HG02763 (cell line): ENCODE measurements around the gene FCRL2.
"Not testable (repeated sequence)": the region's sequence is repeated elsewhere in the genome, so short reads cannot be mapped to it uniquely, and the experiment has no call there.

Experiments used
- ATAC-seq: cut with Tn5 transposase; IDR thresholded peaks from one replicate; pipeline ENCODE4 v1.9.1; 2021; ENCODE audit warnings: mild to moderate bottlenecking, moderate library complexity; ENCODE audit not compliant: unreplicated experiment

FCRL2 gene

GRCh38 chr1:157758018-157758417 is 18.9 kb downstream of the FCRL2 start:
- no peak for ATAC-seq

- no peak for ATAC-seq
These were observed 23.3 kb downstream of the FCRL2 start for GRCh38 chr1:157753611-157754010.

DNA sequence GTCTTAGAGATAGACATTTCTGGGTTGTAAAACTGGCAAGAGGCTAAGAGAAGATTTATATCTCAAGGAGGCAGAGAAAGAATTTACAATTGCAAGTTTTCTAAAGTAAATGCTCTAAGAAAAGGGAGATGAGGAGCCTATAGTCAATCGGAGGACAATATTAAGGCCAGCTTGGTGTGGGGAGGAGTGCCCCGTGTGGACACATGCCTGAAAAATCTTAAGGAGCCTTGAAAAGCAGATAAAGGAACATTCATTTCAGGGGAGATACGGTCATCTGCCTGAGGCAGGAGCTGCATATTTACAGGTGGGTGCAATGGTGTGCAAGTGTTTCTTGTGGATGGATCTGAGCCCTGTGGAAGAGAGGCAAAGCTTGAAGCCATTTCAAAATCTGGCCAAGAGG is 25.6 kb downstream of the FCRL2 start:
- no peak for ATAC-seq

- ATAC-seq: no peak
These were observed 28.6 kb downstream of the FCRL2 start for GRCh38 chr1:157748262-157748817.

DNA sequence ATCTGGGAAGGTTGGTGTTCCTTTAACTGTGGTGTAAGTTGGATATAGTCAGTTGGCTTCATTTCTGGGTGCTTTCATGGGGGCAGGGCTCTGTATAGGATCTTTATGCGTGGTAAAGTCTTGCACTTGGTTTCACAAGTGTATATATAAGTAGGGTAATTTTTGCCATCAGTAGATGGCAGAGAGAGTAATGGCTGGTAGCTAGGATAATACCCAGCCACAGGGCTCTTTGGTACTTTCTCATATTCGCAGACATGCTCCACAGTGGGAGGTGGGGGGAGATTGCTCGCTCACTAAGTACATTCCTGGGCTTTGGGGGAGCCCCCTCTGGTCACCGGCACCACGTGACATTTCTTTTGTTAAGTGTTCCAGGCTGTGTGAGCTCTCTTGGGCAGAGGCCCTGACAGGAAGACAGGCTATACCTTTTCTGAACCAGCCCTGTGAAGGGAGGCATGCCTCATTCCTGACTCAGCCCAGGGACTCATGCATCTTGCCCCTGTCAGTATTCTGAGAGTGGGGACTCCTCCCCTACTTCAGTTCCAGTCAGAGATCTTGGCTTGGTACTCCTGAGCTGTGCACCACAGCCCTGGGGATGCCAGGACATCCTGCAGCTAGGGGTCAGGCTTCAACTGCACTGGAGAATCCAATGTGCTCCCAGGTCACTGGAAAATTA is 37.6 kb downstream of the FCRL2 start:
- no peak for ATAC-seq

- ATAC-seq: not testable (repeated sequence)
These were observed 40.9 kb downstream of the FCRL2 start for GRCh38 chr1:157735991-157736390.

- no peak for ATAC-seq
These were observed 42.6 kb downstream of the FCRL2 start for GRCh38 chr1:157734321-157734720.

GRCh38 chr1:157732755-157733154 is 44.2 kb downstream of the FCRL2 start:
- no peak for ATAC-seq

DNA sequence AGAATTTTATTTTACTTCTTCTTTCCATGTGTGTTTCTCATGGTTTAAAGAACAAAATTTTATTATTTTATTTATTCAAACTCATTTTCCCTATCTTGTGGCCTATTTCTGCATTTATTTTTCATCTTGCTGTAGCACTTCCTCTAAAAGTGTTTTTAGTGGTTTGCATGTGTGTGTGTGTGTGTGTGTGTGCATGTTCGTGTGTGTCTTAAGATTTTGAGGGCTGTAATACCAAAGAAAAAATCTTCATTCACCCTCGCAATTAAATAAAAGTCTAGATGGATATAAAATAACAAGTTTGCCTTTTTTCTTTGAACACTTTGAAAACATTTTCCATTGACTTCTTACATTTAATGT is 51.7 kb downstream of the FCRL2 start:
- ATAC-seq: no peak

DNA sequence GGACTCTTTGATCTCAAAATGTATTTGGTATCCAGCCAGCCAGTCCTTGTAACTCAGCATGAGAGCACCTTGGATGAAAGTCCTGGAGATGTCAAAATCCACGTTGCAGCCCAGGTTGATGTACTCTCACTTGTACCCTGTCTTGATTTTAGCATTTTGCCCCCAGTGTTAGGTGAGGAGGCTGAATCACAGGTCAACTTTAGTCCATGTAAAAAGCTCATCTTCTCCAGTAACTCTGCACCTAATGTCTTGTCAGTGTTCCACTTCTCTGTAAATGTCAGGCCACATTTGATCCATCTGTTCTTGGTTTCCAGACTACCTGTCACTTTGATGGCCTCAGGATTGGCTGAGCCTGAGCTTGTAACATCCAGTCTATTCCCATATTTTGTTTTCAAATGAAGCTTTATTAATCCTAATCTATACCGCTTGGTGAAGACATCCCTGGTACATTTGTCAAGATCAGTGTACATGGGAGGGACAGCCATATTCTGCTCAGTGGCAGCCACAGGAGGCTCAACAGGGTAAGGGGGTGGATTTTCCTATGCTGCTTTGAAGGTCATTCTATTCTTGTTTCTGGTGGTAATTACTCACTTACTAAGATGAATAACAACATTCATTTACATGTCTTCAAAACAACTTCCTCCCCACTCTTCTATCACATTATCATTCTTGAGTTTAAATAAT is 52.3 kb downstream of the FCRL2 start:
- no peak for ATAC-seq

DNA sequence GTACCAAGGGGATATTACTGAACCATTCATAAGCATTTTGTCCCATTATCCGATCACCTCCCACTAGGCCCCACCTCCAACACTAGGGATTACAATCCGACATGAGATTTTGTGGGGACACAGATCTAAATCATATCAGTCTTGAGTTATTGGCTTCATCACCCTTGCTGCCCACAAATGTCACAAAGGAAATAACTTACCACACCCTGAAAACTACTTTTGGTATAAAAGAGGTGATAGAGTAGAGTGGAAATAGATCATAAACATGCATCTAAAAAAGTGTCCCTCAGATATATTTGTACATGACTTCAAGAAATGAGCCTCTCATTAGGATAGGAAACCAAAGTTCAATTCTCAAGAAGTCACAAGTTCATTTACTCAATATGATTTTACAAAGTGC is 53.8 kb downstream of the FCRL2 start:
- no peak for ATAC-seq

DNA sequence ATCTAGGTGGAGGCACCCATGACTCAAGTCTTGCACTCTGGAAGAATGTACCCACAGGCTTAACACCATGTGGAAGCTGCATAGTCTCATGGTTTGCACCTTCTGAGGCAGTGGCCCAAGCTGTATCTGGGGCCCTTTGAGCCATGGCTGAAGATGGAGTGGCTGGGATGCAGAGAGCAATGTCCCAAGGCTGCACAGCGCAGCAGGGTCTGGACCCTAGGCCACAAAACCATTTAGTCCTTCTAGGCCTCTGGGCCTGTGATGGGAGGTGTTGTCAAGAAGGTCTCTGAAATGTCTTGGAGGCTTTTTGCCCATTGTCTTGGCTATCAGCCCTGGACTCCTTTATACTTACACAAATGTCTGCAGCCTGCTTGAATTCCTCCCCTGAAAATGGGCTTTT is 54.9 kb downstream of the FCRL2 start:
- no peak for ATAC-seq

- ATAC-seq: no peak
These were observed 61.2 kb downstream of the FCRL2 start for GRCh38 chr1:157715736-157716135.

DNA sequence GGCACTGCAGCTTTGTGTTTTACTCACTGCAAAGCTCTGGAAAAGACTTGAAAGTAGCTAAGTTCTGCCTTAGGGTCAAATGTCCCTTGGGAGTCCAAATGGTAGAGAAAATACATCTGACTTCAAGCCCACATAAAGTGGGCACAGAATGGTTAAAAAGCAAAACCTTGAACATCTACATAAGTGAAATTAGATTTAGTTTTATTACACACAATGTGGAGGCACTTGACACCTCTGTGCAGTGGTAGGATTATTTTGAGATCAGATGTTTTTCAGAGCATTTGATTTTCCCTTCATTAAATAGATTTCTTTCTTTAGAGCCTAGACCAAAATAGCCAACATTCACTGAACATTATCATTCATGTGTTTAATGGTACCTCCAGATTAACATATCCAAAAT is 65.1 kb downstream of the FCRL2 start:
- no peak for ATAC-seq

GRCh38 chr1:157704878-157705277 is 72.1 kb downstream of the FCRL2 start:
- ATAC-seq: no peak

DNA sequence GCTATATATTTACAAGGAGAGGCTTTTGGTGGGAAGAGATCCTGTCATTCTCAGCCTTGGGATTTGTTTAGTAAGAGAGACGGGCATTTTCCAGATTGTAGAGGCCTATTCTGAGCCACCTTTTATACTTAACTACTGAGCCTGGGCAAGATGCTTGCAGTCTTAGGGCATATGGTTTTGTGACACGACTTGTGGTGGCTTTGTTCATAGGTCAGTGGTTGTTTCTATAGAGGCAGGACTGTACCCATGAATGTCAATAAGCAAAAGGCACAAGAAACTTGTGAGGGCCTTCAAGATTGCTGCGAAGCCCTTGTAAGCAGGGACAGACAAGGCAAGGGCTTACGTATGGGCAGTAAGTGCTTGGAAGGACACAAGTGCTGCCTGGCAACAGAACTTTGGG is 73.0 kb downstream of the FCRL2 start:
- ATAC-seq: no peak

- ATAC-seq: no peak
These were observed 74.6 kb downstream of the FCRL2 start for GRCh38 chr1:157702308-157702825.

DNA sequence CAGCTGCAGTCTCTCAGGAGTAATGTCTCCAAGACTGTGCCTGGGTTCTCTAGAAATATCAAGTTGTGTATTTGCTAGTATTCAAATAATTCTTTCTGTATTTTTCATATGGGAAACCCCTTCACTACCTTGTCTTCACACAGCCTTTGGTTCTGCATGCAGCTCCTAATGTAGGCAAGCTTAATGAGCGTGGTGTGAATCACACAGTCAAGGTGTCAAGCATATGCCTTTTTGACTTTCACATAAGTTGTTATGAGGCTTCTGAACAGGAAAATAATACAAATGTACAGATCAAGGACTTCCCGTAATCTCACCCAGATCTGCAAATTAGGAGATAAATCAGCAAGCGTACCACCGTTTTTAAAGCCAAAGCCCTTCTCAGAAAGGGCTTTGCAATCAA is 76.2 kb downstream of the FCRL2 start, which contains the start of gene FCRL3:
Gene FCRL3, minus strand, starts transcription at position 38 of the 400 bp plus-strand sequence. CDS start 280 bp downstream, outside the sequence.
- no peak for ATAC-seq

DNA sequence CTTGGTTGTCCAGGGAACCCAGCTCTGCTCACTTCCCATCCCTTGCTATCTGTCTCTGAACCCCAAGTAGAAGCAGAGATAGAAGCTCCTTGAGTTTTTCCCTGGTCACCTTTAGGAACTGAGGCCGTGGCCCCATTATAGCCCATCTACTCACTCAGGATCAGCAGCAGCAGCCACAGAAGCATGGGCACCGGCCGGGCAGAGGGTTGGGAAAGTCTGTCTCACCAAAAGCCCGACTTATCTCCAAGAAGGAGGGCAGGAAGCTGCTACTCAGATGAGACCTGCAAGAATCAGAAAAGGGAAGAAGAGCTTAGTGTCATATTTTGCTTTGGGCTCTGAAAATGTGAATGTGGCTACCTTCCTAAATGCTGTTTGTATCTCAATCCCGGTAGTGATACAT is 76.6 kb downstream of the FCRL2 start:
- ATAC-seq: no peak

- no peak for ATAC-seq
These were observed 79.0 kb downstream of the FCRL2 start for GRCh38 chr1:157697781-157698569.

DNA sequence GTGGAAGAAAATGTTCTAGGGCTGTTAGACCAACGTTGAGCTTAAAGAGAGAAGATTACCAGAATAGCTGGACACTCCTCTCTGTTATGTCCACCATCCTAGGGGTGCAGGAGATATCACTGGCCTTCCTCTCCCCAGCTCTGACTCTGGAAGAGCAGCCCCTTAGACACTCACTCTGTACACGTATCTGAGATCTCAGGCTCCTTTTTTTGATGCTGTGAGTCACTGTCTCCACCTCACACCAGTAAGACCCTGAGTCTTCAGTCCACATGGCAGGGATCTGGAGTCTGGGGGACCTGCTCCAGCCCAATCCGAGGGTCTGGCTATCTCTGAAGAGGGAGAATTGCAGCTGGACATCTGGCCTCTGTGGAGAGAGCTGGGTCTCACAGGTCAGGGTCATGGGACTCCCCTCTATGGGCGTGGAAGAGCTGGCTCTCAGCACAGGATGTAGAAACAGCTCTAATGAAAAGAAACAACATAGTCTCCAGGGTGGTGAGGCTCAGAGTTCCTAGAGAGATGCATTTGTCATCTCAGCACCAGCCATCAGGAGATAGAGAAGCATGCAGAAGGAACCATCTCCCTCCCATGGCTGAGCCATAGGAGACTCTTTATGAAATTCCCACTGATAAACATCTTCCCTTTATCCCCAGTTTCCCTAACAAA is 79.8 kb downstream of the FCRL2 start:
- ATAC-seq: no peak
